CD14-positive monocyte (primary cell): ENCODE results near the gene OCLN. TPM values are rescaled to one million over a fixed set of nuclear protein-coding genes. Genes with fewer than 3 reads are reported as not detected.
"Not testable (repeated sequence)": the region's sequence is repeated elsewhere in the genome, so short reads cannot be mapped to it uniquely, and the experiment has no call there.

Experiments used
- DNase-seq, 3 donors: peaks; one replicate each; pipeline ENCODE4 v3.0.0-alpha.2; 2011 to 2022
- H2AFZ ChIP-seq: 2 replicates; pipeline ENCODE4 v1.6.0; 2012; ENCODE audit warnings: mild to moderate bottlenecking, low read depth, low read length, inconsistent platforms; ENCODE audit not compliant: insufficient read depth, poor library complexity, severe bottlenecking
- H3K27ac ChIP-seq, 2 donors: 1 replicate in 1 of 2; 2 replicates in 1 of 2; pipeline ENCODE4 v1.5.1; 2012 to 2013; ENCODE audit warnings: low read length in 2 of 2, control low read depth in 1 of 2, inconsistent platforms in 1 of 2, low read depth in 1 of 2, mild to moderate bottlenecking in 1 of 2
- H3K27me3 ChIP-seq, 2 donors: one replicate each; pipeline versions ENCODE4 v1.6.0 to v1.6.1; 2011 to 2013; ENCODE audit warnings: low read length in 2 of 2; ENCODE audit not compliant: control insufficient read depth in 2 of 2, insufficient read depth in 2 of 2
- H3K36me3 ChIP-seq, 2 donors: replicated peaks in 1 of 2; 1 replicate in 1 of 2; 2 replicates in 1 of 2; pipeline versions ENCODE4 v1.5.1 to v1.6.1; 2012 to 2013; ENCODE audit warnings: low read length in 2 of 2, control low read depth in 1 of 2, inconsistent platforms in 1 of 2, mild to moderate bottlenecking in 1 of 2; ENCODE audit not compliant: insufficient read depth in 2 of 2, control insufficient read depth in 1 of 2
- H3K4me1 ChIP-seq, 2 donors: 1 replicate in 1 of 2; 2 replicates in 1 of 2; pipeline versions ENCODE4 v1.5.1 to v1.6.1; 2012 to 2013; ENCODE audit warnings: low read length in 2 of 2, control low read depth in 1 of 2, inconsistent platforms in 1 of 2, mild to moderate bottlenecking in 1 of 2, moderate library complexity in 1 of 2; ENCODE audit not compliant: insufficient read depth in 2 of 2, control insufficient read depth in 1 of 2
- H3K4me2 ChIP-seq: replicated peaks from 2 replicates; pipeline ENCODE3; 2012; ENCODE audit warnings: low read length, moderate library complexity, mild to moderate bottlenecking; ENCODE audit not compliant: poor library complexity, severe bottlenecking; ENCODE audit errors: extremely low read depth
- H3K4me3 ChIP-seq, 3 experiments: fragments of 200-600 bp in 1 of 3; sonication (generic) in 1 of 3; replicated peaks in 1 of 3; 1 replicate in 2 of 3; 2 replicates in 1 of 3; pipeline ENCODE4 v1.5.1; 2011 to 2013; ENCODE audit warnings: low read length in 3 of 3, mild to moderate bottlenecking in 3 of 3, control low read depth in 2 of 3, low read depth in 2 of 3, inconsistent platforms in 1 of 3, moderate library complexity in 1 of 3
- H3K79me2 ChIP-seq: 2 replicates; pipeline ENCODE4 v1.6.0; 2012; ENCODE audit warnings: mild to moderate bottlenecking, control low read depth, inconsistent platforms, low read length, moderate library complexity; ENCODE audit not compliant: insufficient read depth
- H3K9ac ChIP-seq: 2 replicates; pipeline ENCODE4 v1.6.0; 2017; ENCODE audit warnings: low read length, mild to moderate bottlenecking; ENCODE audit not compliant: insufficient read depth, poor library complexity, severe bottlenecking
- H3K9me3 ChIP-seq, 2 donors: replicated peaks in 1 of 2; 1 replicate in 1 of 2; 2 replicates in 1 of 2; pipeline versions ENCODE4 v1.5.1 to v1.6.1; 2012 to 2013; ENCODE audit warnings: low read length in 2 of 2, control low read depth in 1 of 2; ENCODE audit not compliant: control insufficient read depth in 1 of 2, insufficient read depth in 1 of 2
- H4K20me1 ChIP-seq: 2 replicates; pipeline ENCODE4 v1.6.0; 2012; ENCODE audit warnings: mild to moderate bottlenecking, low read length, control low read depth, moderate library complexity; ENCODE audit not compliant: insufficient read depth
- H3K27ac Mint-ChIP-seq, 7 donors: one replicate each; pipeline ENCODE4 v1.8.0; 2020; ENCODE audit warnings: mild to moderate bottlenecking in 7 of 7, mixed read lengths in 7 of 7, moderate library complexity in 6 of 7, inconsistent platforms in 2 of 7
- H3K27me3 Mint-ChIP-seq, 3 donors: one replicate each; pipeline ENCODE4 v1.8.0; 2021 to 2022; ENCODE audit warnings: low read depth in 3 of 3, mild to moderate bottlenecking in 3 of 3, mixed read lengths in 3 of 3, moderate library complexity in 3 of 3, inconsistent platforms in 1 of 3
- H3K36me3 Mint-ChIP-seq, 2 donors: one replicate each; pipeline ENCODE4 v1.8.0; 2020; ENCODE audit warnings: mixed read lengths in 2 of 2, inconsistent platforms in 1 of 2, mild to moderate bottlenecking in 1 of 2
- H3K4me1 Mint-ChIP-seq: one replicate; pipeline ENCODE4 v1.8.0; 2020; ENCODE audit warnings: mild to moderate bottlenecking, mixed read lengths
- H3K4me3 Mint-ChIP-seq, 2 donors: one replicate each; pipeline ENCODE4 v1.8.0; 2020; ENCODE audit warnings: mild to moderate bottlenecking in 2 of 2, mixed read lengths in 2 of 2, moderate library complexity in 1 of 2
- H3K9me3 Mint-ChIP-seq, 7 donors: one replicate each; pipeline ENCODE4 v1.8.0; 2020 to 2022; ENCODE audit warnings: mixed read lengths in 7 of 7, mild to moderate bottlenecking in 6 of 7, moderate library complexity in 6 of 7, inconsistent platforms in 2 of 7
- WGBS: methylation state at CpG from one replicate; pipeline ENCODE4 v1.1.5; 2013; ENCODE audit warnings: missing lambda C conversion rate; ENCODE audit not compliant: insufficient coverage; 5-methylcytosine and 5-hydroxymethylcytosine counted together
- intact Hi-C, 2 donors: fragments of 100-400 bp; cut with micrococcal nuclease; formaldehyde crosslinking; loops; one replicate each; pipeline versions ENCODE4 v1.15.0 to v1.15.1; 2023
- polyA plus RNA-seq, 3 donors: library from polyadenylated mRNA; depleted of rRNA in 1 of 3; unstranded in 2 of 3; stranded (reverse) in 1 of 3; fragments of 300-500 nt in 2 of 3; fragments of >200 nt in 1 of 3; fragmentation: Illumina TruSeq in 2 of 3; gene quantifications; 1 replicate in 2 of 3; 2 replicates in 1 of 3; pipeline ENCODE4 v1.2.3, GENCODE V29; 2012 to 2021
- TF ChIP-seq, protein P1 (sequence below): fragments of 200-600 bp; IDR thresholded peaks from one replicate; pipeline ENCODE4 v1.8.0; 2022; ENCODE audit warnings: antibody characterized with exemption, mild to moderate bottlenecking

Gene OCLN
- polyA plus RNA-seq, 3 donors, result 0.03 to 0.15 TPM; not detected in 1

DNA sequence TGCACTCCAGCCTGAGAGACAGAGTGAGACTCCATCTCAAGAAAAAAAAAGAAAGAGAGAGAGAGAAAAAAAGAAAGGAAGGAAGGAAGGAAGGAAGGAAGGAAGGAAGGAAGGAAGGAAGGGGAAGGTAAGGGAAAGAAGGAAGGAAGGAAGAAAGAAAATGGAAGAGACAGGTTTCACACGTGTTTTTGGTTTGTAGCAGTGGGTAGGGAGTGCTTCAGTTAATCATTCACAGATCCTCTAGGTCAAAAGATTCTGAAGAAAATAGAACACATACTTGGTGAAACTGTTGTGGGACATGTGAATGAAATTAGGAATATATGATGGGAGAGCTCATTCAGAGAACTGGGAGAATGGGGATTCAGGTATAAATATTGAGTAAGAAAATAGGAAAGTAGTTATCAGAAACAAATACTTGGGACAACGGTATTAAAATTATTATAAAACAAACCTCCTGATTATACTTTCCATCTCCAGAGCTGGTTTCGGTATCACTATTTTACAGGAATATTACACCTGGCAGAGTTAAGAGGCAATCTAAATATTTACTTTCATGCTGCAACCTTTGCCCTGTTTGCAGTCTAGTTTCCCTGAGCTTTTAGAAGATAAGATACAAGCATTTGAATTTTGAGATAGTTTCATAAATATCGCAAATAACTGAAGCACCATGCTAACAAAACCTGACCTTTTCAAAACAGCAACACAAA lies 40.5 kb upstream of the OCLN start:
- Mint-ChIP-seq H3K4me3 (no peak overlapping the region), H3K4me1 (peaks cover 2% of the 10 kb centered on the region), H3K9me3 (peaks cover 0 to 3% (median 0%) of the 10 kb centered on the region in 7 donors), H3K36me3 (no peaks in the 10 kb centered on the region), H3K27ac (no peak overlapping the region), H3K27me3 (peaks cover 1 to 4% (median 2%) of the 10 kb centered on the region in 3 donors)
- intact Hi-C loops, result no loop called here
- Histone ChIP-seq H2AFZ (no peak overlapping the region), H3K9ac (no peak overlapping the region), H3K4me3 (no peak overlapping the region), H3K36me3 (no peaks in the 10 kb centered on the region), H3K79me2 (no peaks in the 10 kb centered on the region), H3K9me3 (no peaks in the 10 kb centered on the region), H3K27me3 (no peaks in the 10 kb centered on the region), H4K20me1 (no peaks in the 10 kb centered on the region), H3K4me2 (no peak overlapping the region), H3K27ac (no peak overlapping the region), H3K4me1 (no peaks in the 10 kb centered on the region)
- TF ChIP-seq, protein P1, sequence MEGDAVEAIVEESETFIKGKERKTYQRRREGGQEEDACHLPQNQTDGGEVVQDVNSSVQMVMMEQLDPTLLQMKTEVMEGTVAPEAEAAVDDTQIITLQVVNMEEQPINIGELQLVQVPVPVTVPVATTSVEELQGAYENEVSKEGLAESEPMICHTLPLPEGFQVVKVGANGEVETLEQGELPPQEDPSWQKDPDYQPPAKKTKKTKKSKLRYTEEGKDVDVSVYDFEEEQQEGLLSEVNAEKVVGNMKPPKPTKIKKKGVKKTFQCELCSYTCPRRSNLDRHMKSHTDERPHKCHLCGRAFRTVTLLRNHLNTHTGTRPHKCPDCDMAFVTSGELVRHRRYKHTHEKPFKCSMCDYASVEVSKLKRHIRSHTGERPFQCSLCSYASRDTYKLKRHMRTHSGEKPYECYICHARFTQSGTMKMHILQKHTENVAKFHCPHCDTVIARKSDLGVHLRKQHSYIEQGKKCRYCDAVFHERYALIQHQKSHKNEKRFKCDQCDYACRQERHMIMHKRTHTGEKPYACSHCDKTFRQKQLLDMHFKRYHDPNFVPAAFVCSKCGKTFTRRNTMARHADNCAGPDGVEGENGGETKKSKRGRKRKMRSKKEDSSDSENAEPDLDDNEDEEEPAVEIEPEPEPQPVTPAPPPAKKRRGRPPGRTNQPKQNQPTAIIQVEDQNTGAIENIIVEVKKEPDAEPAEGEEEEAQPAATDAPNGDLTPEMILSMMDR, result no peak
- DNase-seq, result no peak
- 38% methylated on average over 1 of the region's 4 CpGs for WGBS

DNA sequence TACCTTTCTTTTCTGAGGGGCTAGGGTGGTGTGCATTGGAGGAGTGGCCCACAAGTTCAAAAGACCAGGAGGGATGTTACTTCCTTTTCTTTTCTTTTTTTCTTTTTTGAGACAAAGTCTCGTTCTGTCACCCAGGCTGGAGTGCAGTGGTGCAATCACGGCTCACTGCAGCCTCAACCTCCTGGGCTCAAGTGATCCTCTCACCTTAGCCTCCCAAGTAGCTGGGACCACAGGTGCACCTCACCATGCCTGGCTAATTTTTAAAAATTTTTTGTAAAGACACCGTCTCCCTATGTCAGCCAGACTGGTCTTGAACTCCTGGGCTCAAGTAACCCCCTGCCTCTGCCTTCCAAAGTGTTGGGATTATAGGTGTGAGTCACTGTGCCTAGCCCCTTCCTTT lies 39.1 kb upstream of the OCLN start:
- intact Hi-C loops, DNase-seq, H3K27ac Mint-ChIP-seq: not testable (repeated sequence)

More for the DNA sequence above, 39.1 kb upstream of the OCLN start:
- not testable (repeated sequence) for H2AFZ ChIP-seq, H3K9ac ChIP-seq, H3K4me3 Mint-ChIP-seq, H3K36me3 ChIP-seq, H3K79me2 ChIP-seq, H3K9me3 Mint-ChIP-seq, H3K9me3 ChIP-seq, H3K4me3 ChIP-seq, H3K4me1 ChIP-seq, H3K36me3 Mint-ChIP-seq, H3K27me3 ChIP-seq, H3K27ac ChIP-seq, H3K4me1 Mint-ChIP-seq, H4K20me1 ChIP-seq, H3K4me2 ChIP-seq, H3K27me3 Mint-ChIP-seq
- WGBS, result 51% methylated on average over 2 of the region's 3 CpGs
